ENCODE measurements around the gene TRAPPC3.
A peak's percentile ranks its signal among the peaks of the same experiment; 100 is the strongest.

Gene TRAPPC3

DNA sequence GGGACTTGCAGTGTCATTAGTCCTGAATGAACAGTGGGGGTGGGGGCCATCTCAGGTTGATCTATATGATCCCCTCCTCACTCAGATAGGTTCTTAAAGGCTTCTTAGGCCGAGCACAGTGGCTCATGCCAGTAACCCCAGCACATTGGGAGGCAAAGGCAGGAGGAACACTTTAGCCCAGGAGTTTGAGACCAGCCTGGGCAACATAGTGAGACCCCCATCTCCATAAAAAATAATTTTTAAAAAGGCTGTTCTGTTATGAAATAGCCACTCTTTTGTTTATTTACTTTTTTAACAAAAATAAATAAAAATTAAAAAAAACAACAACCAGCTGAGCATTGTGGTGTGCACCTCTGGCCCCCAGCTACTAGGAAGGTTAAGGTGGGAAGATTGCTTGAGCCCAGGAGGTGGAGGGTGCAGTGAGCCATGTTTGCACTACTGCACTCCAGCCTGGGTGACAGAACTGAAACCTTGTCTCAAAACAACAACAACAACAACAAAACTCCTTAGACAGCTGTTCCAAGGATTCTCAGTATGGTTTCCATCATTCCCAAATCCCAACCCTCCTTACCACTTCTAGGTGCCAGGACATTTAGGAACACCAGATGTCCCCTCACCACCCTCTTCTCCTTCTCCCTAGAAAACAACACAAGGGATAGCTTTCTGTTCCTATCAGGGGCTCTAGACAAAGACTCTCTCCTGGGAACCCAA lies 2.0 kb upstream of the TRAPPC3 start:
- no peak for DNase-seq

DNA sequence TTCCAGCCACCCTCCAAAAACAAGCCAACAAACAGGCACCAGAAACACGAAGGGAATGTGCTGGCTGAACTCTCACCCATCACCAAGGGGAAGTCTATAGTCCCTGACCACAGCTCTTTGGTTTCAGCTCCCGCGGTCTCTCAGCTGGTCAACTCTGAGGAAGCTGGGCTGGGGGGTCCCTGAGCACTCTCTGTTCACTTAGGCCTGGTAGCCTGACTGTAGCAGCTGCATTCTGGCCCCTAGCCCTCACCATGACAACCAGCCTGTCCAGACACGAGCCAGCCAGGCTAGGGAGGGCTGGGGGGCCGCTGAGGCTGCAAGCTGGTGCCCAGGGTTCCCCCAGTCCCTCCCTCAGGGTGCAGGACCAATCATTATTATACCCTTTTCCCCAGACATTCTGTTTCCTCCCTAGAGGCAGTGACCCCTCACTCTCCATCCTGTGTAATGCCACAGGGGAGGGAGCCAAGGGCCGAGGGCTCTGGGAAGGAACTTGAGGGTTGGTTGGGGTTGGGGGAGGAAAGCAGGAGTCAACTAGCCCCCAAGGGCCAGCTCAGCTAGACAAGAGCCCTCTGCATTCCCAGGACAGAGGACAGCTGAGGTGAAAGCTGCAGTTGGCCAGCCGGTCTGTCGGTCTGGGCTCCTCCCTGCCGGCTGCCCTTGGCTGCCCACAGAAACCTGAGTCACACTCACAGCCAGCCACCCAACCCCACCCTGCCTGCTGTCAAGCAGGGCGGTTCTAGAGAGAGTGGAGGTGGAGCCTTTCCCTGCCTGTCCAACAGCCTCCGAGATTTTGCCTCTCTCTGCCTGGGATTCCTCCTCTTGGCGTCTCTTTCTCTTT lies 1.2 kb upstream of the TRAPPC3 start:
- peak; percentile 75 for DNase-seq

- no peak for DNase-seq
Measured at GRCh38 chr1:36149973-36150295, 648 bp upstream of the TRAPPC3 start.

- no peak for DNase-seq
Measured at GRCh38 chr1:36148821-36149236, 457 bp downstream of the TRAPPC3 start.

DNA sequence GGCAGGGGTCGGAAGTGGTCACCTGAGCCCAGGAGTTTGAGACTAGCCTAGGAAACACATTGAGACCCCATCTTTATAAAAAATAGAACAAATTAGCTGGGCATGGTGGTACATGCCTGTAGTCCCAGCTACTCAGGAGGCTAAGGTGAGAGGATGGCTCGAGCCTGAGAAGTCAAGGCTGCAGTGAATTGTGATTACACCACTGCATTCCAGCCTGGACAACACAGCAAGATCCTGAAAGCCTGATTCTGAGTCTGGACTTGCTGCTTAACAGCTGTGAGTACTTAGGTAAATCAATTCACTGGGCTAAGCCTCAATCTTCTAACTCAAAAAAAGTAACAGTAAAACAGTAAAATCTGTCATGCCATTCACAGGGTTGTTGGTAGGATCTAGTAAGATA lies 4.9 kb downstream of the TRAPPC3 start:
- DNase-seq = no peak

- no peak for DNase-seq
Measured at GRCh38 chr1:36143424-36143823, 5.9 kb downstream of the TRAPPC3 start.

DNA sequence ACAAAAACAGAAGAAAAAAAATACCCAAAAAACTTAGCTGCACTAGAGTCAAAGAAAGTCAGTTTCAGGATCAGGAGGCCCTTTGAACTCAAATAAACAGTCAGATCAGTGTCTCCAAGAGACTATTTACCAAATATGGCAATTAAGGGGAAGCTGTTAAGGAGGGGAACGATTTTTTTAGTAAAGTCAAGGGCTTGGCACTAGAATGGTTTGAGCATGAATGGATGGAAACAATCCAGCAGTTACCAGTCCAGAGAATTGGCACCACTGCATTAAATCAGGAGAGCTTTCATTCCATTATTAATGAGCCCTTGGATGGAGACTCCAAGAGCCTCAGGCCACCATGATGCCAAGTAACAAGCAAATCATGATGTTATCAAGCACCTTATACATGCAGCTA lies 7.2 kb downstream of the TRAPPC3 start:
- DNase-seq = no peak

GRCh38 chr1:36139521-36139920 lies 9.8 kb downstream of the TRAPPC3 start:
- DNase-seq = no peak

DNA sequence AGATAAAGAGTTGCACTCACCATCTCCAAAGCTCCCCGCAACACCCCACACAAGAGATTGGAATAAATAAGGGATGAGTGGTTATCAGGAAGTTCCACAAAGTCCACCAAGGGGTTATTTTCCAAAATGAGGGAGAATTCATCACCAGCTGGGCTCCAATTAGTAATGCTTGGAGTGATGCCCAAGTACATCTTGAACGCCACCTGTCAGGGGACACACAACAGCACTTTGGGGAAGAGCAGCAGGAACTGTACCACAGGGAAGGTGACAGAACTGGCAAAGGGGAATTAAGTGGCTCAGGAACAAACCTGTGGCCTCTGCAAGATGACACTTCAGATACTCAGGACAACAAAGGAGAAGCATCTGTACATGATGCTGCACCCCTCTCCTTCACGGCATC lies 11.5 kb downstream of the TRAPPC3 start:
- DNase-seq = no peak

DNA sequence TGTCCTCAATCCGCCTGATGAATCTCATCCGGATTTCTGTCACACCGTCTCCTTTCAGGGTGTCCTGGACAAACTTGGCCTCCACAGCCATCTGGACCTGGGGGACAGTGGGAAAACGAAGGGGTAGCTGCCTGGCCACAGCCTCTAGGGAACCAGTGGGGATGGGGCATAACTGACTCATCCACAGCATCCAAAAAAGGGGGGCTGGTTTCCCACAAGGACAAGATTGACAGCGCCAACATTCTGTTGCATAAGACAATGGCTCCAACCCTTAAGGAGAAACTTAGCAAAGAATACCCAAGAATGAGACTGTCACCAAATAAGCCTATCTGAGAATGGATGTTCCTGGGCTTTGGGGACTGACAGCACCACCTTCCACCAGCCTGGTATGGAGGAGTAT lies 12.1 kb downstream of the TRAPPC3 start:
- no peak for DNase-seq

DNA sequence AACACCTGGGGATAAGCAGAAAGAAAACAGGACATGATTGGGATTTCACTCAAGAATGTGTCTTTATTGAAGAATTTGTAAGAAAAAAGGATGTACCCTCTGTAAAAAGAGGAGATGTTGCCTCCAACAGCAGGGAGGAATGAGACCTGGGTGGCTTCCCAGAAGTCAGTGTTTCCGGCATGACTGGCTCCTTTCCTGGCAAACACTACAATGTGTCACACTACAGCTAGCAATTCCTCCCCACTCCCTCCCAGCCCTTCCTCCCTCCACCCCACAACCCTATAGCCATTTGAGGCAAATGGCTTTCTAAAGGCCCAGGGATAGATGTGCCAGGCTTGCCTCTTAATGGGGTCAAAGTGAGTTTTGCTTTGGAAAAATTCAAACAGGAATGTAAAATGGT lies 12.8 kb downstream of the TRAPPC3 start:
- DNase-seq = no peak

DNA sequence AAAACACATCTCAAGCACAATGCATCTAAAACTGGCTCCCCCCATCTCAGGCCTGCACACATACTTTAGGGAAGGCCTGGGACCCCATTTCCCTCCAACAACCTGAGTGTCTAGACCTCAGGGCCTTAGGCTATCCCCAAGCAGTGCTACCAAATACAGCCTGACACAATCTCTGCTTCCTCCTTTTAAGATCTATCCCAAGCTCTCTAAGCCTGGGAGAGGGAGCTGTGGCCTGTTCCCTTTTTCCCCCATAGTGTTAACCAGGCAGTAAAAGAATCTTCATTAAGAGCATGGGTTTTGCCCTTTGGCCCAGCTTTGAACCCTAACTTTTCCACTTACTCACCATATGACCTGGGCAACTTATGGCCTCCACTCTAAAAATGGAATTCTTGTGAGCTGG lies 13.5 kb downstream of the TRAPPC3 start:
- DNase-seq = no peak

- DNase-seq = no peak
Measured at GRCh38 chr1:36135330-36135667, 14.0 kb downstream of the TRAPPC3 start.

GRCh38 chr1:36134505-36135329 lies 14.6 kb downstream of the TRAPPC3 start:
- peak; percentile 18 for DNase-seq

DNA sequence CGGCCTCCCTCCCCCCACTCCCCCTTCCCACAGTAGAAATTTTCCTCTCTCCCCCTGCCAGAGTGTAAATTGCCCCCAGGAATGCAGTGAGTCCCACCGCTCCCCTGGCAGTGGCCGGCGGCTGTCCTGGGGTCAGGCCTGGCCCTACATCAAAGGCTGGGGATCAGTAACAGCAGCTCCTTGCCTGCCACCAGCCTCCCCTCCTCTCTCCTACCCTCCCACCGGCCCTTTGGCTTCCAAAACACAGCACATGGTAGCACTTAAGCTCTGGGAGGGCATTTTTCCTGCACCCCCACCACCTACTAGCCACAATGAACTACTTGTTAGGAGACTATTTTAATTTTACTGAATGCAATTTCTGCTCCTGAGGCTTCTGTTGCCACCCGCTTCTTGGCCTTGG lies 15.3 kb downstream of the TRAPPC3 start:
- no peak for DNase-seq

GRCh38 chr1:36133484-36133883 lies 15.8 kb downstream of the TRAPPC3 start:
- no peak for DNase-seq

- no peak for DNase-seq
Measured at GRCh38 chr1:36132029-36132428, 17.3 kb downstream of the TRAPPC3 start.

GRCh38 chr1:36128905-36129206 lies 20.4 kb downstream of the TRAPPC3 start:
- no peak for DNase-seq

GRCh38 chr1:36128126-36128904 lies 21.0 kb downstream of the TRAPPC3 start:
- no peak for DNase-seq

DNA sequence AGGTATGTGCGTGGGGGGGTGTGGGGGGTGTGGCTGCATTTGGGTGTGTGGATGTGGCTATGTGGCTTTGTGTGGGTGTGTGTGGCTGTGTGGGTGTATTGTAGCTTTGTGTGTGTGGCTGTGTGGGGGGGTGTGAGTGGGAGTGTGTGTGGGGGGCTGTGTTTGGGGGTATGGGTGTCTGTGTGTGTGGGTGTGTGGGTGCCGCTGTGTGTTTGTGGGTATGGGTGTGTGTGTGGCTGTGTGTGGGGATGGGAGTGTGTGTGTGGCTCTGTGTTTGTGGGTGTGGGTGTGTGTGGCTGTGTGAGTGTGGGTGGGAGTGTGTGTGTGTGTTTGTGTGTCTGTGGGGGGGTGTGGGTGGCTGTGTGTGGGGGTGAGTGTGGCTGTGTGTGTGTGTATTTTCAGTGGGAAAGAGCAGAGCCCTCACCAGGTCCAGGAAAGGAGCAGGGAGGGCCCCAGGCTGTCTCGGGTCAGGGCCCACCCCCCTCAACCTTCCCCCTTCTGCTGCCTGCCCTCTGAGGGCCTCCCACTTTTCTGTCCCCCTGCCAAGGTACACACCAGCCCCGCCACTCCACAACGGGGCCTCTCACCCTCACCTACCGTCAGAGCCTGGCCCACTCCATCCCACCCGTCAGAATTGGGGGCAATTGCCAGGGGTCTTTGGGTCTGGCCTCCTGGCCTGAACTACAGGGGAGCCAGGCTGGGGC lies 22.3 kb downstream of the TRAPPC3 start:
- no peak for DNase-seq

GRCh38 chr1:36126005-36126716 lies 23.1 kb downstream of the TRAPPC3 start:
- no peak for DNase-seq

All from stimulated activated CD4-positive, alpha-beta T cell treated with anti-CD3 and anti-CD28 coated beads, Interleukin-4, amount 100 ng/mL, for 24 hours (primary cell).